IMR-90 (cell line): ENCODE results near the gene PRKN.

Experiments used
- CTCF ChIP-seq: conservative IDR thresholded peaks from 2 replicates; pipeline ENCODE4 v1.5.1; 2012; ENCODE audit warnings: mild to moderate bottlenecking, low read depth, low read length, improper control_type of control experiment
- MAFK ChIP-seq: IDR thresholded peaks from 2 replicates; pipeline ENCODE4 v1.6.1; 2012; ENCODE audit warnings: low read depth, low read length, improper control_type of control experiment
- MAZ ChIP-seq: IDR thresholded peaks from 2 replicates; pipeline ENCODE4 v1.6.1; 2012; ENCODE audit warnings: low read depth, mild to moderate bottlenecking, low read length, improper control_type of control experiment, moderate library complexity, borderline replicate concordance
- MXI1 ChIP-seq: IDR thresholded peaks from 2 replicates; pipeline ENCODE4 v1.6.1; 2012; ENCODE audit warnings: low read depth, mild to moderate bottlenecking, low read length, moderate library complexity, borderline replicate concordance
- POLR2A ChIP-seq: IDR thresholded peaks from 2 replicates; pipeline ENCODE4 v1.6.1; 2012; ENCODE audit warnings: mild to moderate bottlenecking, low read depth, low read length
- RAD21 ChIP-seq: IDR thresholded peaks from 2 replicates; pipeline ENCODE4 v1.6.1; 2012; ENCODE audit warnings: low read length, improper control_type of control experiment
- RCOR1 ChIP-seq: IDR thresholded peaks from 2 replicates; pipeline ENCODE4 v1.6.1; 2012; ENCODE audit warnings: mild to moderate bottlenecking, low read length, improper control_type of control experiment; ENCODE audit not compliant: insufficient replicate concordance
- SMC3 ChIP-seq: fragments of 150-350 bp; IDR thresholded peaks from 2 replicates; pipeline ENCODE4 v1.6.1; 2016; ENCODE audit warnings: low read depth, mild to moderate bottlenecking, antibody characterized with exemption, low read length, moderate library complexity
- USF2 ChIP-seq: fragments of 150-350 bp; IDR thresholded peaks from 2 replicates; pipeline ENCODE4 v1.6.1; 2017; ENCODE audit warnings: mild to moderate bottlenecking, antibody characterized with exemption, low read length, low read depth

- TF ChIP-seq CTCF: no peak
- TF ChIP-seq USF2: no peak
- TF ChIP-seq RAD21: no peak
- TF ChIP-seq MXI1: no peak
- no peak for TF ChIP-seq SMC3
- no peak for TF ChIP-seq POLR2A
- TF ChIP-seq MAFK: no peak
- TF ChIP-seq MAZ: no peak
- no peak for TF ChIP-seq RCOR1
Measured at GRCh38 chr6:162610351-162610750, 117.2 kb downstream of the PRKN start.
